Astrocyte (in vitro differentiated cells and primary cell): Measurements from ENCODE around the gene HAS3.

Experiments
- EZH2 ChIP-seq: IDR thresholded peaks from 2 replicates; pipeline ENCODE4 v1.6.1; 2012; ENCODE audit warnings: mild to moderate bottlenecking, low read length, inconsistent platforms; ENCODE audit not compliant: insufficient read depth
- TF ChIP-seq, protein P1 (sequence below): IDR thresholded peaks from 2 replicates; pipeline ENCODE4 v1.5.1; 2011; ENCODE audit warnings: low read depth, mild to moderate bottlenecking, inconsistent platforms, low read length, moderate library complexity; ENCODE audit not compliant: insufficient read depth

GRCh38 chr16:69116256-69116875 lies 10.9 kb downstream of the HAS3 start:
- TF ChIP-seq, protein P1, sequence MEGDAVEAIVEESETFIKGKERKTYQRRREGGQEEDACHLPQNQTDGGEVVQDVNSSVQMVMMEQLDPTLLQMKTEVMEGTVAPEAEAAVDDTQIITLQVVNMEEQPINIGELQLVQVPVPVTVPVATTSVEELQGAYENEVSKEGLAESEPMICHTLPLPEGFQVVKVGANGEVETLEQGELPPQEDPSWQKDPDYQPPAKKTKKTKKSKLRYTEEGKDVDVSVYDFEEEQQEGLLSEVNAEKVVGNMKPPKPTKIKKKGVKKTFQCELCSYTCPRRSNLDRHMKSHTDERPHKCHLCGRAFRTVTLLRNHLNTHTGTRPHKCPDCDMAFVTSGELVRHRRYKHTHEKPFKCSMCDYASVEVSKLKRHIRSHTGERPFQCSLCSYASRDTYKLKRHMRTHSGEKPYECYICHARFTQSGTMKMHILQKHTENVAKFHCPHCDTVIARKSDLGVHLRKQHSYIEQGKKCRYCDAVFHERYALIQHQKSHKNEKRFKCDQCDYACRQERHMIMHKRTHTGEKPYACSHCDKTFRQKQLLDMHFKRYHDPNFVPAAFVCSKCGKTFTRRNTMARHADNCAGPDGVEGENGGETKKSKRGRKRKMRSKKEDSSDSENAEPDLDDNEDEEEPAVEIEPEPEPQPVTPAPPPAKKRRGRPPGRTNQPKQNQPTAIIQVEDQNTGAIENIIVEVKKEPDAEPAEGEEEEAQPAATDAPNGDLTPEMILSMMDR, result no peak
- TF ChIP-seq EZH2, result no peak
